K562 (cell line): Measurements from ENCODE around the gene IBA57. TPM values are rescaled to one million over a fixed set of nuclear protein-coding genes. Genes with fewer than 3 reads are reported as not detected.

Experiments
- ATAC-seq: fragments of 200-7000 bp; cut with Tn5 transposase; 3 replicates; pipeline ENCODE4 v1.9.1; 2020; ENCODE audit warnings: moderate library complexity
- BruUV-seq: library from RNA; stranded (reverse); fragments of 400-500 nt; replicated peaks from 2 replicates; lab custom pipeline; 2021; lab: Mats Ljungman, UMichigan
- CTCF ChIA-PET: fragments of 300-600 bp; formaldehyde crosslinking; extraction: SDS; loops from one replicate; lab custom pipeline; 2021; ENCODE audit warnings: low intra/inter-chr PET ratio; lab: Yijun Ruan, JAX
- POLR2A ChIA-PET: fragments of 300-600, 350-650 bp; sonication (Branson Sonifier 250); formaldehyde crosslinking; extraction: SDS; loops from one replicate; lab custom pipeline; 2021; ENCODE audit warnings: antibody characterized with exemption, inconsistent platforms; lab: Yijun Ruan, JAX
- DNase-seq, 4 experiments: peaks; one replicate each; pipeline versions ENCODE4 v3.0.0 to v3.0.0-alpha.2; 2011 to 2018; ENCODE audit warnings: low spot score in 3 of 4, mixed read lengths in 3 of 4; ENCODE audit errors: extremely low read depth in 1 of 4
- FAIRE-seq: peaks from 2 replicates; lab custom pipeline; 2011; peaks lifted over from hg19 to GRCh38; lab: Jason Lieb, UNC
- H2AFZ ChIP-seq: 2 replicates; pipeline ENCODE4 v1.6.0; 2011; ENCODE audit warnings: low read depth, low read length, control low read depth, inconsistent platforms
- H3K27ac ChIP-seq: fragments of 200-600 bp; 3 replicates; pipeline ENCODE4 v1.8.0; 2011; ENCODE audit warnings: low read depth, mild to moderate bottlenecking, control low read depth, inconsistent platforms, low read length, moderate library complexity, mixed read lengths; ENCODE audit errors: extremely low read depth
- H3K27me3 ChIP-seq, 2 experiments: fragments of 300-600 bp in 1 of 2; 2 replicates in 1 of 2; 3 replicates in 1 of 2; pipeline versions ENCODE4 v1.6.0 to v1.8.0; 2011; ENCODE audit warnings: inconsistent platforms in 2 of 2, low read length in 2 of 2, mild to moderate bottlenecking in 1 of 2, mixed read lengths in 1 of 2, moderate library complexity in 1 of 2; ENCODE audit not compliant: control insufficient read depth in 2 of 2, insufficient read depth in 2 of 2
- H3K36me3 ChIP-seq: fragments of 300-600 bp; 3 replicates; pipeline ENCODE4 v1.8.0; 2011; ENCODE audit warnings: mild to moderate bottlenecking, low read length, inconsistent platforms; ENCODE audit not compliant: control insufficient read depth, insufficient read depth
- H3K4me1 ChIP-seq, 2 experiments: fragments of 200-600 bp in 1 of 2; replicated peaks in 1 of 2; 2 replicates in 1 of 2; 3 replicates in 1 of 2; pipeline versions ENCODE4 v1.5.1 to v1.8.0; 2011; ENCODE audit warnings: inconsistent platforms in 2 of 2, low read length in 2 of 2, mild to moderate bottlenecking in 1 of 2, mixed read lengths in 1 of 2, moderate library complexity in 1 of 2; ENCODE audit not compliant: control insufficient read depth in 2 of 2, insufficient read depth in 2 of 2
- H3K4me2 ChIP-seq: 2 replicates; pipeline ENCODE4 v1.6.1; 2011; ENCODE audit warnings: low read length, control low read depth, inconsistent platforms, mixed read lengths; ENCODE audit not compliant: insufficient read depth
- H3K4me3 ChIP-seq: fragments of 200-600 bp; sonication (generic), shearing (Covaris generic); 2 replicates; pipeline ENCODE4 v1.5.1; 2016; ENCODE audit warnings: control low read depth, inconsistent platforms
- H3K79me2 ChIP-seq: fragments of 200-600 bp; 3 replicates; pipeline ENCODE4 v1.8.0; 2011; ENCODE audit warnings: low read length, inconsistent platforms; ENCODE audit not compliant: control insufficient read depth, insufficient read depth
- H3K9ac ChIP-seq, 2 experiments: 2 replicates each; pipeline versions ENCODE4 v1.6.0 to v1.6.1; 2011; ENCODE audit warnings: low read depth in 2 of 2, low read length in 2 of 2, control low read depth in 1 of 2, inconsistent platforms in 1 of 2, mild to moderate bottlenecking in 1 of 2, mixed read lengths in 1 of 2; ENCODE audit not compliant: insufficient read depth in 1 of 2
- H3K9me1 ChIP-seq: one replicate; pipeline ENCODE4 v1.6.0; 2011; ENCODE audit warnings: inconsistent platforms, mild to moderate bottlenecking, low read length, moderate library complexity; ENCODE audit not compliant: control insufficient read depth, insufficient read depth
- H3K9me3 ChIP-seq: replicated peaks from 2 replicates; pipeline ENCODE4 v1.5.1; 2011; ENCODE audit warnings: low read depth, low read length, inconsistent platforms; ENCODE audit not compliant: control insufficient read depth, insufficient read depth
- H4K20me1 ChIP-seq: replicated peaks from 2 replicates; pipeline ENCODE4 v1.6.1; 2011; ENCODE audit warnings: low read length, inconsistent platforms, mixed read lengths; ENCODE audit not compliant: control insufficient read depth, insufficient read depth
- ELF2 ChIP-seq: fragments of 250-450 bp; sonication (Bioruptor Pico); IDR thresholded peaks from 2 replicates; pipeline ENCODE4 v1.5.0; 2021; ENCODE audit warnings: mild to moderate bottlenecking
- NBN ChIP-seq: fragments of 450-650 bp; IDR thresholded peaks from 2 replicates; pipeline ENCODE4 v1.6.1; 2016; ENCODE audit warnings: low read depth, mild to moderate bottlenecking
- TFAP4 ChIP-seq: sonication (generic); formaldehyde crosslinking; IDR thresholded peaks from 2 replicates; pipeline ENCODE4 v1.8.0; 2022; ENCODE audit warnings: missing genetic modification reagents, mild to moderate bottlenecking, moderate library complexity, borderline replicate concordance
- ZBTB7A ChIP-seq: IDR thresholded peaks from 2 replicates; pipeline ENCODE4 v1.6.1; 2011; ENCODE audit warnings: low read depth, mild to moderate bottlenecking, low read length, moderate library complexity, borderline replicate concordance; ENCODE audit not compliant: control insufficient read depth
- ZEB2 ChIP-seq: fragments of 450-650 bp; IDR thresholded peaks from 2 replicates; pipeline ENCODE4 v1.6.1; 2016
- ZFP36 ChIP-seq: fragments of 150-350 bp; IDR thresholded peaks from 2 replicates; pipeline ENCODE4 v1.6.1; 2018; ENCODE audit warnings: low read length, low read depth; ENCODE audit not compliant: partially characterized antibody
- ZNF740 ChIP-seq, 3 experiments: fragments of 200-800 bp in 1 of 3; sonication (Bioruptor generic) in 1 of 3; sonication (generic) in 1 of 3; formaldehyde crosslinking in 1 of 3; IDR thresholded peaks; 2 replicates each; pipeline versions ENCODE4 v1.6.1 to v1.8.0; 2016 to 2022; ENCODE audit warnings: mild to moderate bottlenecking in 2 of 3, missing compliant biosample characterization in 2 of 3, missing genetic modification characterization in 2 of 3, missing genetic modification reagents in 1 of 3
- WGBS: fragments of 100-300 bp; shearing (Covaris generic); methylation state at CpG from one replicate; pipeline ENCODE4 v1.1.6; 2016; ENCODE audit warnings: low coverage, mixed read lengths; ENCODE audit not compliant: insufficient coverage; ENCODE audit errors: missing lambda C conversion rate; 5-methylcytosine and 5-hydroxymethylcytosine counted together
- in situ Hi-C: fragments of 300-500 bp; cut with MboI; formaldehyde crosslinking; loops from 4 replicates; pipeline ENCODE4 v1.15.0; 2018; ENCODE audit warnings: inconsistent platforms, mixed read lengths
- intact Hi-C: fragments of 100-400 bp; cut with micrococcal nuclease; formaldehyde crosslinking; loops from 2 replicates; pipeline ENCODE4 v1.14.2; 2022
- polyA plus RNA-seq, 8 experiments: library from polyadenylated mRNA; depleted of rRNA in 4 of 8; stranded (reverse) in 5 of 8; unstranded in 3 of 8; fragments of >200 nt; fragmentation: Nextera tagmentation in 2 of 8; fragmentation: Illumina TruSeq in 1 of 8; extraction: Ambion mirVana in 2 of 8; extraction: Trizol in 1 of 8; gene quantifications; 2 replicates each; pipeline versions ENCODE4 v1.2.1 to v1.2.3, GENCODE V29; 2011 to 2014; ENCODE audit warnings: inconsistent platforms in 1 of 8, missing spikeins in 1 of 8
- total RNA-seq, 7 experiments: library from RNA; depleted of rRNA in 6 of 7; stranded (reverse); fragments of >200 nt in 6 of 7; fragmentation: Illumina TruSeq in 2 of 7; extraction: Trizol in 2 of 7; gene quantifications; 2 replicates each; pipeline versions ENCODE4 v1.2.1 to v1.2.3, GENCODE V29; 2011 to 2021; ENCODE audit warnings: low replicate concordance in 1 of 7

IBA57 gene
- total and polyA plus RNA-seq, 9 of the 15 experiments (the other 6 are each of a cell fraction or from before 2014, with no cell fraction given) = 0.77 to 15.5 (median 2.7) TPM

- intact Hi-C loops = no loop called here
- Histone ChIP-seq H3K79me2 (peaks cover 10% of the 10 kb centered on the region), H3K36me3 (no peaks in the 10 kb centered on the region), H3K9me3 (no peaks in the 10 kb centered on the region), H3K27me3 (no peaks in the 10 kb centered on the region), H3K4me1 (peaks cover 18 to 63% of the 10 kb centered on the region in 2 experiments), H4K20me1 (peaks cover 6% of the 10 kb centered on the region), H2AFZ (no peak overlapping the region), H3K4me2 (no peak overlapping the region)
- 49% methylated on average over 12 of the region's 14 CpGs for WGBS
- DNase-seq (peak in 3 of 4 experiments; percentile 39 to 43 (median 42)), ATAC-seq (no peak)
- TF ChIP-seq TFAP4 (CRISPR knock-in tag) = 0 out of 2 replicates have a peak, but pooled peaks have one; percentile 18
- peak; percentile 93 for TF ChIP-seq ZFP36
- TF ChIP-seq ZBTB7A = peak; percentile 52; the same call in 1 of the 2 replicates
- TF ChIP-seq ZEB2 = no peak
- TF ChIP-seq NBN = no peak
- TF ChIP-seq ELF2 (CRISPR knock-in tag) = no peak
- TF ChIP-seq ZNF740 (CRISPR knock-in tag; IDR thresholded peaks at IDR 0.05) = 0 out of 2 replicates have a peak, but pooled peaks have one; percentile 20
- TF ChIP-seq ZNF740 (tag; IDR thresholded peaks at IDR 0.05) = no peak
- TF ChIP-seq, all 486 proteins: peak for 4
- peaks cover 12% of the 10 kb centered on the region for H3K9me1 ChIP-seq
- no peak overlapping the region for H3K4me3 ChIP-seq
- peak overlapping the region in 1 of 2 experiments; percentile 83; a peak in 2 of 4 replicates for H3K9ac ChIP-seq
- no TSS peak for BruUV-seq
- FAIRE-seq = no peak
- CTCF ChIA-PET = no interaction called here
- in situ Hi-C loops = no loop called here
- POLR2A ChIA-PET = interaction anchor here (0.6 to 3.3 kb wide), 5 partner anchors 11 to 242 kb away, joined by 3 to 15 read pairs (median 3); no protein-coding TSS in a partner anchor
- H3K27ac ChIP-seq = no peak overlapping the region
These were observed 3.2 kb upstream of the IBA57 start for GRCh38 chr1:228162286-228163006.
